Mesothelial cell of epicardium (in vitro differentiated cells): ENCODE results near the gene ECPAS. TPM values are rescaled to one million over a fixed set of nuclear protein-coding genes. Genes with fewer than 3 reads are reported as not detected.

Source experiments
- DNase-seq, 2 experiments: peaks; one replicate each; pipeline ENCODE4 v3.0.0; 2021; ENCODE audit warnings: low spot score in 2 of 2; ENCODE audit not compliant: unreplicated experiment in 2 of 2
- H3K27ac Mint-ChIP-seq: 2 replicates; pipeline ENCODE4 v1.8.0; 2021; ENCODE audit warnings: mixed read lengths
- H3K27me3 Mint-ChIP-seq: 2 replicates; pipeline ENCODE4 v1.8.0; 2021; ENCODE audit warnings: low read depth, mixed read lengths
- H3K36me3 Mint-ChIP-seq: 2 replicates; pipeline ENCODE4 v1.8.0; 2021; ENCODE audit warnings: mixed read lengths
- H3K4me1 Mint-ChIP-seq: 2 replicates; pipeline ENCODE4 v1.8.0; 2021; ENCODE audit warnings: mixed read lengths
- H3K4me3 Mint-ChIP-seq: 2 replicates; pipeline ENCODE4 v1.8.0; 2021; ENCODE audit warnings: mild to moderate bottlenecking, moderate library complexity, mixed read lengths
- H3K9me3 Mint-ChIP-seq: 2 replicates; pipeline ENCODE4 v1.8.0; 2021; ENCODE audit warnings: mixed read lengths
- CTCF ChIP-seq: fragments of 200-600 bp; sonication (generic); IDR thresholded peaks from one replicate; pipeline ENCODE4 v1.5.0; 2021; ENCODE audit warnings: antibody characterized with exemption; ENCODE audit not compliant: unreplicated experiment
- total RNA-seq: library from RNA; stranded (reverse); gene quantifications from 3 replicates; pipeline ENCODE4 v1.2.1, GENCODE V29; 2021

The ECPAS gene
- total RNA-seq, 1 donor from 2014 or later = 84.7 TPM

- DNase-seq = no peak
- H3K27ac Mint-ChIP-seq = no peak overlapping the region
- H3K36me3 Mint-ChIP-seq = peaks cover 45% of the 10 kb centered on the region
- no peak for TF ChIP-seq CTCF
- H3K27me3 Mint-ChIP-seq = no peaks in the 10 kb centered on the region
- H3K4me3 Mint-ChIP-seq = no peak overlapping the region
- H3K9me3 Mint-ChIP-seq = no peaks in the 10 kb centered on the region
- peaks cover 13% of the 10 kb centered on the region for H3K4me1 Mint-ChIP-seq
These were observed 52.5 kb downstream of the ECPAS start for GRCh38 chr9:111431684-111432083.

GRCh38 chr9:111429175-111429574, 55.0 kb downstream of the ECPAS start:
- H3K9me3 Mint-ChIP-seq = no peaks in the 10 kb centered on the region
- no peak for DNase-seq
- H3K4me1 Mint-ChIP-seq = peaks cover 5% of the 10 kb centered on the region
- H3K4me3 Mint-ChIP-seq = no peak overlapping the region
- H3K27ac Mint-ChIP-seq = no peak overlapping the region
- H3K27me3 Mint-ChIP-seq = no peaks in the 10 kb centered on the region
- TF ChIP-seq CTCF = no peak
- H3K36me3 Mint-ChIP-seq = peaks cover 53% of the 10 kb centered on the region

- Mint-ChIP-seq H3K27ac (no peak overlapping the region), H3K9me3 (no peaks in the 10 kb centered on the region), H3K4me3 (no peak overlapping the region), H3K4me1 (peaks cover 5% of the 10 kb centered on the region), H3K27me3 (no peaks in the 10 kb centered on the region), H3K36me3 (peaks cover 62% of the 10 kb centered on the region)
- no peak for DNase-seq
- no peak for TF ChIP-seq CTCF
These were observed 57.0 kb downstream of the ECPAS start for GRCh38 chr9:111427186-111427585.

- Mint-ChIP-seq H3K27ac (no peak overlapping the region), H3K4me1 (no peaks in the 10 kb centered on the region), H3K9me3 (no peaks in the 10 kb centered on the region), H3K4me3 (no peak overlapping the region), H3K36me3 (peaks cover 60% of the 10 kb centered on the region), H3K27me3 (no peaks in the 10 kb centered on the region)
- no peak for DNase-seq
- TF ChIP-seq CTCF = no peak
These were observed 60.8 kb downstream of the ECPAS start for GRCh38 chr9:111423389-111423788.

- H3K4me1 Mint-ChIP-seq = no peaks in the 10 kb centered on the region
- no peak overlapping the region for H3K27ac Mint-ChIP-seq
- no peak overlapping the region for H3K4me3 Mint-ChIP-seq
- H3K36me3 Mint-ChIP-seq = peaks cover 51% of the 10 kb centered on the region
- no peak for DNase-seq
- H3K27me3 Mint-ChIP-seq = no peaks in the 10 kb centered on the region
- no peak for TF ChIP-seq CTCF
- no peaks in the 10 kb centered on the region for H3K9me3 Mint-ChIP-seq
These were observed 69.8 kb downstream of the ECPAS start for GRCh38 chr9:111414406-111414805.

GRCh38 chr9:111413996-111414395, 70.2 kb downstream of the ECPAS start:
- Mint-ChIP-seq H3K36me3 (peaks cover 50% of the 10 kb centered on the region), H3K9me3 (no peaks in the 10 kb centered on the region), H3K27me3 (no peaks in the 10 kb centered on the region), H3K4me1 (no peaks in the 10 kb centered on the region), H3K4me3 (no peak overlapping the region), H3K27ac (no peak overlapping the region)
- DNase-seq = no peak
- TF ChIP-seq CTCF = no peak
